HG02623 (cell line): ENCODE results near the gene MKNK2.
"Not testable (repeated sequence)": the region's sequence is repeated elsewhere in the genome, so short reads cannot be mapped to it uniquely, and the experiment has no call there.

ENCODE experiments used
- ATAC-seq: cut with Tn5 transposase; IDR thresholded peaks from one replicate; pipeline ENCODE4 v1.9.1; 2021; ENCODE audit warnings: moderate library complexity; ENCODE audit not compliant: unreplicated experiment

Gene MKNK2

GRCh38 chr19:2050991-2051772, at the start of gene MKNK2:
Gene MKNK2, minus strand, starts transcription at chr19:2051244. Its CDS starts 393 bp downstream, at chr19:2050851.
- peak; percentile 47 for ATAC-seq

GRCh38 chr19:2100719-2101061, 49.6 kb upstream of the MKNK2 start:
- ATAC-seq = no peak

- no peak for ATAC-seq
Observed at GRCh38 chr19:2099937-2100718, 49.1 kb upstream of the MKNK2 start.

- no peak for ATAC-seq
Observed at GRCh38 chr19:2099054-2099501, 48.0 kb upstream of the MKNK2 start.

GRCh38 chr19:2097886-2098327, 46.9 kb upstream of the MKNK2 start:
- ATAC-seq = no peak

GRCh38 chr19:2097203-2097885, 46.3 kb upstream of the MKNK2 start:
- ATAC-seq = no peak

- peak; percentile 61 for ATAC-seq
Observed at GRCh38 chr19:2096480-2097202, 45.6 kb upstream of the MKNK2 start, which contains the start of gene IZUMO4. Gene IZUMO4, plus strand, starts transcription at chr19:2096915. Its CDS starts 31 bp downstream, at chr19:2096946.

GRCh38 chr19:2096034-2096479, 45.0 kb upstream of the MKNK2 start, which contains the start of gene MOB3A:
Gene MOB3A, minus strand, starts transcription at chr19:2096326. Its CDS starts 17,766 bp downstream, at chr19:2078560.
- peak; percentile 32 for ATAC-seq

GRCh38 chr19:2091926-2092525, 41.0 kb upstream of the MKNK2 start:
- ATAC-seq = not testable (repeated sequence)

GRCh38 chr19:2089727-2090053, 38.6 kb upstream of the MKNK2 start:
- ATAC-seq = no peak

- ATAC-seq = no peak
Observed at GRCh38 chr19:2089001-2089711, 38.1 kb upstream of the MKNK2 start.

- ATAC-seq = no peak
Observed at GRCh38 chr19:2087621-2088100, 36.6 kb upstream of the MKNK2 start.

- ATAC-seq = peak; percentile 25
Observed at GRCh38 chr19:2086695-2087620, 35.9 kb upstream of the MKNK2 start.

GRCh38 chr19:2084993-2085720, 34.1 kb upstream of the MKNK2 start:
- peak; percentile 39 for ATAC-seq

- no peak for ATAC-seq
Observed at GRCh38 chr19:2083174-2083854, 32.3 kb upstream of the MKNK2 start.

- ATAC-seq = no peak
Observed at GRCh38 chr19:2081873-2082810, 31.1 kb upstream of the MKNK2 start.
